GM19324 (cell line): ENCODE results near the gene MBD3L3.
"Not testable (repeated sequence)": the region's sequence is repeated elsewhere in the genome, so short reads cannot be mapped to it uniquely, and the experiment has no call there.

Experiments used
- ATAC-seq: cut with Tn5 transposase; IDR thresholded peaks from one replicate; pipeline ENCODE4 v1.9.1; 2021; ENCODE audit warnings: mild to moderate bottlenecking, moderate library complexity; ENCODE audit not compliant: unreplicated experiment, low FRiP score

MBD3L3 gene

DNA sequence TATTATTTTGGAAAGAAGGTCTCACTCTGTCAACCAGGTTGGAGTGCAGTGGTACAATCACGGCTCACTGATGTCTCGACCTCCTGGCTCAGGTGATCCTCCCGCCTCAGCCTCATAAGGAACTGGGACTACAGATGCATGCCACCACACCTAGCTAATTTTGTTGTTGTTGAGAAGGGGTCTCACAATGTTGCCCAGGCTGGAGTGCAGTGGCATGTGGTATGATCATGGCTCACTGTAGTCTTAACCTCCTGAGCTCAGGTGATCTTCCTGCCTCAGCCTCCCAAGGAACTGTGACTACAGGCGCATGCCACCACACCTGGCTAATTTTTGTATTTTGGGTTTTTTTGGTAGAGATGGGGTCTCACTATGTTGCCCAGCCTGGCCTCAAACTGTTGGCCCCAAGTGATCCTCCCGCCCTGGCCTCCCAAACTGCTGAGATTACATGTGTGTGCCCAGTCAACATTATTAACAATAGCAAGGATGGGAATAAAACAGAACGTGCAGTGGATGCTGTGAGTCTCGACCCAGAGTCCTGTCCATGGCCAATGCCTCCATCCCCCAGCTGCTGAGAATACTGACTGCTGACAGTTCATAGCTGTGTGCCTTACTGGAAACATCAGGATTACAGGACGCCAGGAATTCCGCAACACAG is 5.4 kb upstream of the MBD3L3 start:
- no peak for ATAC-seq

DNA sequence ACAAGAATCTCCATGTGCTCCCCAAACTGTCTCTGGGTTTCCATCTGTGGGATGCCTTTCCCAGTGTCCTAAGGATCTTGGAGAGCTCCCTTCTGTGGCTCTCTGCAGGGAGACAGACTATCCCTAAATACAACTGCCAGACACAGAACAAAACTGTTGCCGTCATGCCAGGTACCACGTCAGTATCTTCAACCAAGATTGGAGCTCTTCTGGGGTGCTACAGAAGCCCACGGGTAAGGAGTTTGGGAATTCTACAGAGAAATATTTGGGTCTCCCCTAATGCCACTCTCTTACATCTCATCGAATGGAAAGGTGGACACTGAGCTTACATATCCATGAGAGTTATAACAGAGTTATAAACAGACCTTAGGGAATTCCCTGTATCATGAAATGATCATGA is 4.9 kb upstream of the MBD3L3 start:
- no peak for ATAC-seq

DNA sequence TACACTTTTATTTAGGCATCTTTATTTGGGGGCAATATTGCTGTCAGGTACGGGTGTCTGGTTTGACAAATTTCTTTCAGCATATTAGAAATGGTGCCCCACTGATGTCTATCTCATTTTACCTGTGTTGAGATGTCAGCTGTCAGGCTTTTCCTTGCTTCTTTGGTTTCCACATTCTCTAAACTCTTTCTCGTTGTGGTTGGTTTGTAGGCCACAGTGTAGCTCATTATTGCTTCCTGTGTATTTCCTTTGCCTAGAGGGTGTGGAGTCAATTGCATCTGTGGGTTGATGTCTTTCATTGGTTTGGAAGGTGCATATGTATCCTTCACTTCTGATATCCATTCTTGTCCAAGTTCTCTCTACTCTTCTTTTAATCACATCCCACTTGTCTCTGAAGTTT is 1.5 kb upstream of the MBD3L3 start:
- ATAC-seq, result not testable (repeated sequence)

DNA sequence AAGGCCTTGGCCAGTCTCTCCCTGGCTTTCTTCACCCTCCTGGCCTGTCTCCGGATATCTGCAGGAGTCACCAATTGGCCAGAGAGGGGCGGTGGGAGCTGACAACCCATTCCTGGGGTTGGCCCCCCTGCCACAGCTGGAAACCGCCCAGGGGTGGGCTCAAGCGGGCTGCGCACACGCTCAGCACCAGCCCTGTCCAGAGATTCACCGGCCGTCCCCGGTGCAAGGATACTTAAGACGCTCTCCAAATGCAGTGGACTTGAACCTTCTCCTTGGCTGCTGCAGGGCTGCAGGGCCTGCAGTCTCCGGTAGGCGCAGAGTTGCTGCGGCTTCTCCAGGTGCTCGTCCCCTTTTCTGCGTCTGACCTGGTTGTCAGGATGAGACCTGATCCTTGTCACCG is 2.1 kb downstream of the MBD3L3 start:
- not testable (repeated sequence) for ATAC-seq

DNA sequence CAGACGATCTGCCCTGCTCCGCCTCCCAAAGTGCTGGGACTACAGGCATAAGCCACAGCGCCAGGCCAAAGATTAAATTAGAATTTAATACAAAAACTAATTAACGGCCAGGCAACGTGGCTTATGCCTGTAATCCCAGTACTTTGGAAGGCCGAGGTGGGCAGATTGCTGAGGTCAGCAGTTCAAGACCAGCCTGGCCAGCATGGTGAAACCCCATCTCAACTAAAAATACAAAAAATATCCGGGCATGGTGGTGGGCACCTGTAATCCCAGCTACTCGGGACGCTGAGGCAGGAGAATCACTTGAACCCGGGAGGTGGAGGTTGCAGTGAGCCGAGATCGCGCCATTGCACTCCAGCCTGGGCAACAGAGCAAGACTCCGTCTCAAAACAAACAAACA is 2.8 kb downstream of the MBD3L3 start:
- not testable (repeated sequence) for ATAC-seq

DNA sequence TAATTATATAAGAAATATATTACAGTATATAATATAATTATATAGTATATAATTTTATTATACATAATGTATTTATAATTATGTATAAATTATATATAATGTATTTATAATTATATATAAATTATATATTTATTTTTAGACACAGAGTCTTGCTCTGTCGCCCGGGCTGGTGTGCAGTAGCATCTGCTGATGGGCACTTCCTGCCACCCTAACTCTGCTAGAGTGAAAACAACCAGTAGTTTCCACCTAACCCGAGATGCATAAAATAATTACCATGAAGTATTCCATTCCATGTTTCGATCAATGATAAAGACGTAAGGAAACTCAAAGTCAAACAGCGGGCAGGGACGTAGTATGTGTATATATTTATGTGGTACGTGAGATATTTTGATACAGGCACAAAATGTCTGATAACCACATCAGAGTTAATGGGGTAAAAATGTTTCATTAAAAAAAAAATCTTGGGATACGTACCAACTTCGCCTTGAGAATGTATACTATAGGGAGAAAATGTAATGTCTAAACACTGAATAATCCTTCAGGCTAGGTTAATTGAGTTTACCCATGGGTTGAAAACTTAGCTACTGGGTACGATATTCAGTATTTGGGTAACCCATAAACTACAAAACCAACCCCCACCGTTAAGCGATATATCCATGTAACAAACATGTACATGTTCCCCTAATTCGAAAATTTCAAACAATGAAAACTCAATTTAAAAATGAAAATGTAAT is 3.7 kb downstream of the MBD3L3 start:
- ATAC-seq, result not testable (repeated sequence)

DNA sequence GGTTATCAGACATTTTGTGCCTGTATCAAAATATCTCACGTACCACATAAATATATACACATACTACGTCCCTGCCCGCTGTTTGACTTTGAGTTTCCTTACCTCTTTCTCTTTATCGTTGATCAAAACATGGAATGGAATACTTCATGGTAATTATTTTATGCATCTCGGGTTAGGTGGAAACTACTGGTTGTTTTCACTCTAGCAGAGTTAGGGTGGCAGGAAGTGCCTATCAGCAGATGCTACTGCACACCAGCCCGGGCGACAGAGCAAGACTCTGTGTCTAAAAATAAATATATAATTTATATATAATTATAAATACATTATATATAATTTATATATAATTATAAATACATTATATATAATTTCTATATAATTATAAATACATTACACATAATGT is 5.6 kb downstream of the MBD3L3 start:
- not testable (repeated sequence) for ATAC-seq

DNA sequence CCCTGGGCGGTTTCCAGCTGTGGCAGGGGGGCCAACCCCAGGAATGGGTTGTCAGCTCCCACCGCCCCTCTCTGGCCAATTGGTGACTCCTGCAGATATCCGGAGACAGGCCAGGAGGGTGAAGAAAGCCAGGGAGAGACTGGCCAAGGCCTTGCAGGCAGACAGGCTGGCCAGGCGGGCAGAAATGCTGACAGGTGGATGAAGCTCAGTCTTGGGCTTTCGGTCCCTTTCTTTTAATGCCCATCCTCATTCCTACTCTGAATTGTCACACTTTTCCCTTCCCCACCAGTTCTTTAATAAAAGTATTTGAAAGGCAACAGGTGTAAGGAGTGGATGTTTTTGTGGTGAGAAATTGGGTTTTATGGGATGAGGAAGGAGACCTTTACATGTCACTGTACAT is 7.1 kb downstream of the MBD3L3 start:
- not testable (repeated sequence) for ATAC-seq

DNA sequence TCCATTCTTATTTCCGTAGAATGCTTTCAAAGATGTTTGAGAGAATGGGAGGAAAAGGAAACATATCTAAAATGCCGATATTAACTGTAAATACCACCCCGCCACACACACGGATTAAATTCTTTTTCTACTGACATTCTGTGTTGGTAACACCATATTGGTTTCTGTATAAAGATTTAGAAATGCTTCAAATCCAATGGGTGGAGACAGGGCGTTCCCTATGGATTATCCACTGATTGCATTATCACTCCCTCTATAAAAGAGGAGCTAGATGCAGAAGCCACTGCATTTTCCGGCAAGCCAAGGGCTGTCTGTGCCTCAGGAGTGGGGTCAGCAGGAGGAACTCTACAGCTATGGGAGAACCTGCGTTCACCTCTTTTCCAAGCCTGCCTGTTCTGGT is 9.5 kb downstream of the MBD3L3 start, which contains the start of gene MBD3L2:
Gene MBD3L2, plus strand, starts transcription at position 301 of the 400 bp plus-strand sequence. Its CDS starts 53 bp downstream, at position 354.
- not testable (repeated sequence) for ATAC-seq

DNA sequence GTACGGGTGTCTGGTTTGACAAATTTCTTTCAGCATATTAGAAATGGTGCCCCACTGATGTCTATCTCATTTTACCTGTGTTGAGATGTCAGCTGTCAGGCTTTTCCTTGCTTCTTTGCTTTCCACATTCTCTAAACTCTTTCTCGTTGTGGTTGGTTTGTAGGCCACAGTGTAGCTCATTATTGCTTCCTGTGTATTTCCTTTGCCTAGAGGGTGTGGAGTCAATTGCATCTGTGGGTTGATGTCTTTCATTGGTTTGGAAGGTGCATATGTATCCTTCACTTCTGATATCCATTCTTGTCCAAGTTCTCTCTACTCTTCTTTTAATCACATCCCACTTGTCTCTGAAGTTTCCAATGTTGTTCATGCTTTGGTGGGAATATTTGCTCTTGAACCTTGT is 16.9 kb downstream of the MBD3L3 start:
- ATAC-seq, result not testable (repeated sequence)

DNA sequence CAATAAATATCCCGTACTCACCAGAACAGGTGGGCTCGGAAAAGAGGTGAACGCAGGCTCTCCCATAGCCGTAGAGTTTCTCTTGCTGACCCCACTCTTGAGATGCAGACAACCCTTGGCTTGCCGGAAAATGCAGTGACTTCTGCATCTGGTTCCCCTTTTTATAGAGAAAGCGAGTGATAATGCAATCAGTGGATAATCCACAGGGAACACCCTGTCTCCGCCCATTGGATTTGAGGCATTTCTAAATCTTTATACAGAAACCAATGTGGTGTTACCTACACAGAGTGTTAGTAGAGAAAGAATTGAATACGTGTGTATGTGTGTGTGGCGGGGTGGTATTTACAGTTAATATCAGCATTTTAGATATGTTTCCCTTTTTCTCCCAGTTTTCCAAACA is 18.4 kb downstream of the MBD3L3 start, which contains the start of gene MBD3L4:
Gene MBD3L4, minus strand, starts transcription at position 101 of the 400 bp plus-strand sequence. Its CDS starts 35 bp downstream, at position 66.
- not testable (repeated sequence) for ATAC-seq

DNA sequence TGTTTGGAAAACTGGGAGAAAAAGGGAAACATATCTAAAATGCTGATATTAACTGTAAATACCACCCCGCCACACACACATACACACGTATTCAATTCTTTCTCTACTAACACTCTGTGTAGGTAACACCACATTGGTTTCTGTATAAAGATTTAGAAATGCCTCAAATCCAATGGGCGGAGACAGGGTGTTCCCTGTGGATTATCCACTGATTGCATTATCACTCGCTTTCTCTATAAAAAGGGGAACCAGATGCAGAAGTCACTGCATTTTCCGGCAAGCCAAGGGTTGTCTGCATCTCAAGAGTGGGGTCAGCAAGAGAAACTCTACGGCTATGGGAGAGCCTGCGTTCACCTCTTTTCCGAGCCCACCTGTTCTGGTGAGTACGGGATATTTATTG is 28.2 kb downstream of the MBD3L3 start, which contains the start of gene MBD3L5:
Gene MBD3L5, plus strand, starts transcription at position 301 of the 400 bp plus-strand sequence. Its CDS starts 34 bp downstream, at position 335.
- not testable (repeated sequence) for ATAC-seq

DNA sequence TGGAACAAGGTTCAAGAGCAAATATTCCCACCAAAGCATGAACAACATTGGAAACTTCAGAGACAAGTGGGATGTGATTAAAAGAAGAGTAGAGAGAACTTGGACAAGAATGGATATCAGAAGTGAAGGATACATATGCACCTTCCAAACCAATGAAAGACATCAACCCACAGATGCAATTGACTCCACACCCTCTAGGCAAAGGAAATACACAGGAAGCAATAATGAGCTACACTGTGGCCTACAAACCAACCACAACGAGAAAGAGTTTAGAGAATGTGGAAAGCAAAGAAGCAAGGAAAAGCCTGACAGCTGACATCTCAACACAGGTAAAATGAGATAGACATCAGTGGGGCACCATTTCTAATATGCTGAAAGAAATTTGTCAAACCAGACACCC is 29.7 kb downstream of the MBD3L3 start:
- not testable (repeated sequence) for ATAC-seq

DNA sequence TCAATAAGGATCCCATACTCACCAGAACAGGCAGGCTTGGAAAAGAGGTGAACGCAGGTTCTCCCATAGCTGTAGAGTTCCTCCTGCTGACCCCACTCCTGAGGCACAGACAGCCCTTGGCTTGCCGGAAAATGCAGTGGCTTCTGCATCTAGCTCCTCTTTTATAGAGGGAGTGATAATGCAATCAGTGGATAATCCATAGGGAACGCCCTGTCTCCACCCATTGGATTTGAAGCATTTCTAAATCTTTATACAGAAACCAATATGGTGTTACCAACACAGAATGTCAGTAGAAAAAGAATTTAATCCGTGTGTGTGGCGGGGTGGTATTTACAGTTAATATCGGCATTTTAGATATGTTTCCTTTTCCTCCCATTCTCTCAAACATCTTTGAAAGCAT is 37.1 kb downstream of the MBD3L3 start, which contains the start of gene MBD3L2B:
Gene MBD3L2B, minus strand, starts transcription at position 101 of the 400 bp plus-strand sequence. Its CDS starts 34 bp downstream, at position 67.
- not testable (repeated sequence) for ATAC-seq

DNA sequence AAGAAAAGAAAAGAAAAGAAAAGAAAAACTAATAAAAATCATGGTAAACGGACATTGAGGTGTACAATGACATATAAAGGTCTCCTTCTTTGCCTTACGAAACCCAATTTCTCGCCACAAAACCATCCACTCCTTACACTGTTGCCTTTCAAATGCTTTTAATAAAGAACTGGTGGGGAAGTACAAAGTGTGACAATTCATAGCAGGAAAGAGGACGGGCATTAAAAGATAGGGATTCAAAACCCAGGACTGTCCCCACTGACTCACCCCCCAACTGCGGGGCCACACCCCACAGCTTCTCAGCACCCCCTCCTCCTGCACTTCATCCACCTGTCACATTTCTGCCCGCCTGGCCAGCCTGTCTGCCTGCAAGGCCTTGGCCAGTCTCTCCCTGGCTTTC is 39.6 kb downstream of the MBD3L3 start:
- no peak for ATAC-seq

DNA sequence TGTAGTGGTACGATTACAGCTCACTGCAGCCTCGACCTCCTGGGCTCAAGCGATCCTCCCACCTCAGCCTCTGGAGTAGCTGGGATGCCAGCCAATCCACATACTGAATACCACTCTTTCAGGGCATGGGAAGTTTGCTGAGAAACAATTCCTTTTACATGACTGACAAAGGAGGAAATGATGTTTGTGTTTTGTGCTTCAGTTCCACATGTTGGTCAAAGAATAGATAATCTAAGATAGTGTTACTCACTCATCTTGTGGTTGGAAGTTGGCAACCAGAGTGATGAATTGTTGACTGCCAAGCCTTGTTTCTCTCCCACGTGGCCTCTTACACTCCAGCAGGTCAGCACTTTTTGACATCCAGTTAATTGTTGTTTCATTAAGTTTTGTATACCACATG is 44.8 kb downstream of the MBD3L3 start:
- no peak for ATAC-seq

DNA sequence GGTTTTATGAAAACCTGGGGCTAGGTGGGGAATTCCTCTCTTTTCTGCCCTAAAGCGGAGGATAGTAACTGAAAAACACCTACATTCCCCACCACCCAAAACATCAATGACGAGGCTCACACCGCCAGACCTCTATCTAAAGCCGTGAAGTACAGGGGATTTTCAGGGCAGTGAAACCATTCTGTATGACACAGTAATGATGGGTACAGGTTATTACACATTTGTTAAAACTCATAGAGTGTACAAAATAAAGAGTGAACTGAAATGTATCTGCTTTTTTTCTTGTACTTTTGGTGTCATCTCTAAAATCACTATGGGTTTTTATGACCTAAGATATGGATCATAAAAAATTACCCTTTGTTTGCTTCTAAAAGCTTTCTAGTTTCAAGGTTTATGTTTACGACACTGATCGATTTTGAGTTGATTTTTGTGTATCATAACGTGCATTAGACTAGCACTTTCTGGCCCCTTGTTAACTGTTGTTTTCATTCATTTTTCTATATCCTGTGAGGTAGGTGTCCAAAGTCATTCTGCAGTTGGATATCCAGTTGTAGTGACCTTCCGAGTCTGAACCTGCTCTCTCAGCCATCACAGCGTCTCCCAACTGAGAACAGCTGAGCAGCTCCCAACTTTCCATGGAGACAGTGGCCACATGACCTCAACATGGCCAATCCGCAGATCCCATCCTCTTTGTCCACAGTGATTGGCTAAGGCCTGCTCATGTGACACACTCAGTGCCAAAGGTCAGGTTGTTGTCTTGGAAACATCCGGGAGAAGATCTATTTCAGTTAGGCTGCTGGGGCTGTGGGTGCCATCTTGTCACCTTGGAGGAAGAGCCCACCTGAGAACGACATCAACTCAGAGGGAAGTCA is 47.5 kb downstream of the MBD3L3 start:
- ATAC-seq, result no peak

DNA sequence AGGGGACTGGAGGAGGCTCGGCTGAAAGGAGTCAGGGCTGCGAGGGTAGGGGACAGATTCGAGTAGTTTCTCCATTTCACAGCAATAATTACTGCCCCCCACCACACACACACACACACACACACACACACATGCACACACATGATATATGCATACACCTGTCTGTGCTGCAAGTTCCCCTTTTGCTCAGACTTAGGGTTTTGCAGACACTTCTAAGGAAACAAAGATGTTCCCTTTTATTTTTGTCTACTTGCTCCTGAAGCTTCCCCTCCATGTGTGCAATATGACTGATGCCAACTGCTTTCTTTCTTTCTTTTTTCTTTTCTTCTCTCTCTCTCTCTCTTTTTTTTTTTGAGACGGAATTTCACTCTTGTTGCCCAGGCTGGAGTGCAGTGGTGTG is 50.6 kb downstream of the MBD3L3 start:
- no peak for ATAC-seq
